Lower leg skin (tissue), 3 donors: ENCODE data around the gene NRXN2.

Experiments used
- POLR2A ChIP-seq, 2 donors: fragments of 450-650 bp; IDR thresholded peaks; one replicate each; pipeline ENCODE4 v1.6.1; 2016 to 2017; ENCODE audit warnings: antibody characterized with exemption in 2 of 2, mild to moderate bottlenecking in 1 of 2, moderate library complexity in 1 of 2
- TF ChIP-seq, protein P1 (sequence below), 3 donors: fragments of 450-650 bp; IDR thresholded peaks; one replicate each; pipeline ENCODE4 v1.5.1; 2016; ENCODE audit warnings: antibody characterized with exemption in 3 of 3, mild to moderate bottlenecking in 3 of 3, moderate library complexity in 2 of 3

DNA sequence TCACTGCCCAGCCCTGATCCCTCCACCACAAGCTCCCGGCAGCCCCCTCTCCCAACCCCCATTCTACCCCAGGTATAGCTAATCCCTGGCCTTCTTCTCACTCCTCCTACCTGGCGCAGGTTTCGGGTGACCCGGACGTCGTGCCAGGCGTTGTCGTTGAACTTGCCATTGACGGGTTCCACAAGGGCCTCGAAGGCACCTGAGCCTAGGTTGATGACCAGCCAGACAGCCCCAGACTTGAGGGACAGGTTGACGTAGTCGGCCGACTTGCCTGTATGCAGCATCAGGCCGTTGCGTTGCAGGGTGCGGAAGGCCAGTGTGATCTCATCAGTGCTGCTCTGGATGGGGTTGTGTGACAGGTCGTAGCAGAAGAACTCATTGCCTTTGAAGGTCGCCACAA is 37.5 kb downstream of the NRXN2 start:
- TF ChIP-seq, protein P1, sequence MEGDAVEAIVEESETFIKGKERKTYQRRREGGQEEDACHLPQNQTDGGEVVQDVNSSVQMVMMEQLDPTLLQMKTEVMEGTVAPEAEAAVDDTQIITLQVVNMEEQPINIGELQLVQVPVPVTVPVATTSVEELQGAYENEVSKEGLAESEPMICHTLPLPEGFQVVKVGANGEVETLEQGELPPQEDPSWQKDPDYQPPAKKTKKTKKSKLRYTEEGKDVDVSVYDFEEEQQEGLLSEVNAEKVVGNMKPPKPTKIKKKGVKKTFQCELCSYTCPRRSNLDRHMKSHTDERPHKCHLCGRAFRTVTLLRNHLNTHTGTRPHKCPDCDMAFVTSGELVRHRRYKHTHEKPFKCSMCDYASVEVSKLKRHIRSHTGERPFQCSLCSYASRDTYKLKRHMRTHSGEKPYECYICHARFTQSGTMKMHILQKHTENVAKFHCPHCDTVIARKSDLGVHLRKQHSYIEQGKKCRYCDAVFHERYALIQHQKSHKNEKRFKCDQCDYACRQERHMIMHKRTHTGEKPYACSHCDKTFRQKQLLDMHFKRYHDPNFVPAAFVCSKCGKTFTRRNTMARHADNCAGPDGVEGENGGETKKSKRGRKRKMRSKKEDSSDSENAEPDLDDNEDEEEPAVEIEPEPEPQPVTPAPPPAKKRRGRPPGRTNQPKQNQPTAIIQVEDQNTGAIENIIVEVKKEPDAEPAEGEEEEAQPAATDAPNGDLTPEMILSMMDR (IDR thresholded peaks at IDR 0.05), result no peak
- TF ChIP-seq POLR2A (IDR thresholded peaks at IDR 0.05), result no peak
